ENCODE results near the gene ACTR2. TPM values are rescaled to one million over a fixed set of nuclear protein-coding genes. Genes with fewer than 3 reads are reported as not detected.
"Not testable (repeated sequence)": the region's sequence is repeated elsewhere in the genome, so short reads cannot be mapped to it uniquely, and the experiment has no call there.

ACTR2 gene
- total RNA-seq (2022), result 248 and 259 TPM in 2 replicates
- Bru-seq, nascent RNA, result percentile 94 among the genes with signal in this experiment
- percentile 97 among the genes with signal in this experiment for BruChase-seq, experiment 1, labeled RNA remaining after a 2-hour chase
- percentile 99 among the genes with signal in this experiment for BruChase-seq, experiment 2, labeled RNA remaining after a 6-hour chase
- long read RNA-seq, transcript ACTR2-201 (9 exons, 3,861 nt), result major isoform, 31 of 73 reads
- long read RNA-seq, partial matches to known transcripts, result 4 of 73 reads
- long read RNA-seq, other reads (novel, unspliced or antisense), result 38 of 73 reads

DNA sequence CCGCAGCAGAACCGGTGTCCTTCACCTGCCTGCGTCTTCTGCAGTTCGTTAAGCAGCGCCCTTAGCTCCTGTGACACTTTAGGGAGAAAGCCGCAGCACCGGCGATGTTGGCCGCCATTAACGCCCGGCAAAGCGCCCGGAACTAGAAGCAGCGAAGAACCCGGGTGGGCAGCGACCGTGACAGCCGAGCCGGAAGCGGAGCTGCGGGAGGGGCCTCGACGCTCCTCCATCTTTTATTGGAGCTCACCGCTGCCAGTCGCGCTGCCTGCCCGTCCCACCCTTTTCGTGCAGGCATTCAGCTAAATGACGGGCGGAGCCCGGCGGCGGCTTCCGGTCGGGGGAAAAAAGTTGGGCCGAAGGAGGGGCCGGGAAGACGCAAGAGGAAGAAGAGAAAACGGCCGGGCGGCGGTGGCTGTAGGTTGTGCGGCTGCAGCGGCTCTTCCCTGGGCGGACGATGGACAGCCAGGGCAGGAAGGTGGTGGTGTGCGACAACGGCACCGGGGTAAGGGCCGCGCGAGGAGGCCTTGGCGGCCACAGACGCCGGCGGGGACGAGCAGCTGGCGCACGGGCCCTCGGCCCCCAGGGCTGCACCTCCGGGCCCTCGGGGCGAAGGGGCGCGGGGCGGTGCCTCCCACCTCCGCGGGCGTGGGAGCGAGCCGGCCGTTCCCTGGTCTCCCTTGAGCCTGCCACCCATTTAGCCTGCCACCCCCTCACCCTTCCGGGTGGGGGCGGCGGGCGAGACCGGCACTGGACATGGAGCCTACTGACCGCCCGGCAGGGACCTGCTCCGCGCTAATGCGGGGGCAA lies at the start of gene ACTR2:
Gene ACTR2, plus strand, starts transcription at position 376 of the 807 bp plus-strand sequence. Its CDS starts 79 bp downstream, at position 455.
- Mint-ChIP-seq H3K27ac (ENCODE audit: unreplicated experiment) (peak within 1 kb of the TSS; percentile 86), H3K9me3 (ENCODE audit: unreplicated experiment) (no peaks in the 10 kb centered on the region), H3K4me3 (ENCODE audit: unreplicated experiment) (peak within 1 kb of the TSS; percentile 77), H3K36me3 (ENCODE audit: insufficient read depth, unreplicated experiment) (peaks cover 37% of the 10 kb centered on the region), H3K27me3 (ENCODE audit: insufficient read depth, unreplicated experiment) (no peaks in the 10 kb centered on the region), H3K4me1 (ENCODE audit: low read depth, unreplicated experiment) (peaks cover 22% of the 10 kb centered on the region)
- intact Hi-C loops (cut with micrococcal nuclease; ENCODE audit: unreplicated experiment), result loop anchor here (2.0 to 10.0 kb wide), 2 partner anchors 97 to 573 kb away; partner anchors contain the start of genes RAB1A and SERTAD2
- no peaks in the 10 kb centered on the region for H3K9me3 ChIP-seq
- ChIA-PET CTCF (interaction anchor here (0.6 to 1.4 kb wide), 17 partner anchors 27 to 1206 kb away, joined by 3 to 8 read pairs (median 5); partner anchors contain the start of gene RAB1A), POLR2A (interaction anchor here (0.5 to 1.3 kb wide), 43 partner anchors 8 to 1366 kb away, joined by 3 to 83 read pairs (median 7); partner anchors contain the start of genes CEP68, RAB1A and SPRED2)
- no peaks in the 10 kb centered on the region for H3K27me3 ChIP-seq (replicated peaks; ENCODE audit: control insufficient read depth, insufficient read depth, low read length)
- no peaks in the 10 kb centered on the region for H3K36me3 ChIP-seq (ENCODE audit: control insufficient read depth, insufficient read depth, low read length)
- H3K4me3 ChIP-seq (ENCODE audit: low read depth, low read length), result peak within 1 kb of the TSS; percentile 84
- TSS peak; percentile 53 for BruUV-seq (replicated peaks)
- TF ChIP-seq, protein P1, sequence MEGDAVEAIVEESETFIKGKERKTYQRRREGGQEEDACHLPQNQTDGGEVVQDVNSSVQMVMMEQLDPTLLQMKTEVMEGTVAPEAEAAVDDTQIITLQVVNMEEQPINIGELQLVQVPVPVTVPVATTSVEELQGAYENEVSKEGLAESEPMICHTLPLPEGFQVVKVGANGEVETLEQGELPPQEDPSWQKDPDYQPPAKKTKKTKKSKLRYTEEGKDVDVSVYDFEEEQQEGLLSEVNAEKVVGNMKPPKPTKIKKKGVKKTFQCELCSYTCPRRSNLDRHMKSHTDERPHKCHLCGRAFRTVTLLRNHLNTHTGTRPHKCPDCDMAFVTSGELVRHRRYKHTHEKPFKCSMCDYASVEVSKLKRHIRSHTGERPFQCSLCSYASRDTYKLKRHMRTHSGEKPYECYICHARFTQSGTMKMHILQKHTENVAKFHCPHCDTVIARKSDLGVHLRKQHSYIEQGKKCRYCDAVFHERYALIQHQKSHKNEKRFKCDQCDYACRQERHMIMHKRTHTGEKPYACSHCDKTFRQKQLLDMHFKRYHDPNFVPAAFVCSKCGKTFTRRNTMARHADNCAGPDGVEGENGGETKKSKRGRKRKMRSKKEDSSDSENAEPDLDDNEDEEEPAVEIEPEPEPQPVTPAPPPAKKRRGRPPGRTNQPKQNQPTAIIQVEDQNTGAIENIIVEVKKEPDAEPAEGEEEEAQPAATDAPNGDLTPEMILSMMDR (IDR thresholded peaks at IDR 0.05; ENCODE audit: insufficient read depth in 1 of 2, low read depth in 1 of 2, low read length in 1 of 2, severe bottlenecking in 1 of 2, unreplicated experiment in 1 of 2), result no peak
- peaks cover 15% of the 10 kb centered on the region for H3K4me1 ChIP-seq
- DNase-seq, result peak; percentile 98

DNA sequence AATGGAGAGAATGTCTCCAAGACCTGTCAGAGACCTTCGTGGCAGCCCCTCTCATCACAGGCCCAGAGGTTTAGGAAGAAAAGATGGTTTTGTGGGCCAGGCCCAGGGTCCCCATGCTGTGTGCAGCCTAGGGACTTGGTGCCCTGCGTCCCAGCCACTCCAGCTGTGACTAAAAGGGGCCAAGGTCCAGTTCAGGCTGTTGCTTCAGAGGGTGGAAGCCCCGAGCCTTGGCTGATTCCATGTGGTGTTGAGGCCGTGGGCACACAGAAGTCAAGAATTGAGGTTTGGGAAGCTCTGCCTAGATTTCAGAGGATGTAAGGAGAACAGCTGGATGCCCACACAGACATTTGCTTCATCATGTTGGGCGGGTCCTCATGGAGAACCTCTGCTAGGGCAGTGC lies 45.1 kb upstream of the ACTR2 start:
- CTCF ChIA-PET, result no interaction called here
- H3K4me1 Mint-ChIP-seq (ENCODE audit: low read depth, unreplicated experiment), result peaks cover 14% of the 10 kb centered on the region
- H3K4me1 ChIP-seq, result peaks cover 14% of the 10 kb centered on the region
- TF ChIP-seq, protein P1 (IDR thresholded peaks at IDR 0.05; ENCODE audit: insufficient read depth in 1 of 2, low read depth in 1 of 2, low read length in 1 of 2, severe bottlenecking in 1 of 2, unreplicated experiment in 1 of 2), result no peak
- intact Hi-C loops (cut with micrococcal nuclease; ENCODE audit: unreplicated experiment), result no loop called here
- no peak overlapping the region for H3K4me3 ChIP-seq (ENCODE audit: low read depth, low read length)
- H3K4me3 Mint-ChIP-seq (ENCODE audit: unreplicated experiment), result no peak overlapping the region
- POLR2A ChIA-PET, result no interaction called here
- no peak overlapping the region for H3K27ac Mint-ChIP-seq (ENCODE audit: unreplicated experiment)
- no peaks in the 10 kb centered on the region for H3K36me3 Mint-ChIP-seq (ENCODE audit: insufficient read depth, unreplicated experiment)
- H3K27me3 ChIP-seq (replicated peaks; ENCODE audit: control insufficient read depth, insufficient read depth, low read length), result no peaks in the 10 kb centered on the region; the same call in 1 of the 2 replicates
- no peaks in the 10 kb centered on the region for H3K36me3 ChIP-seq (ENCODE audit: control insufficient read depth, insufficient read depth, low read length)
- BruUV-seq (replicated peaks), result no TSS peak
- no peaks in the 10 kb centered on the region for H3K27me3 Mint-ChIP-seq (ENCODE audit: insufficient read depth, unreplicated experiment)
- DNase-seq, result no peak
- no peaks in the 10 kb centered on the region for H3K9me3 Mint-ChIP-seq (ENCODE audit: unreplicated experiment)
- H3K9me3 ChIP-seq, result no peaks in the 10 kb centered on the region

DNA sequence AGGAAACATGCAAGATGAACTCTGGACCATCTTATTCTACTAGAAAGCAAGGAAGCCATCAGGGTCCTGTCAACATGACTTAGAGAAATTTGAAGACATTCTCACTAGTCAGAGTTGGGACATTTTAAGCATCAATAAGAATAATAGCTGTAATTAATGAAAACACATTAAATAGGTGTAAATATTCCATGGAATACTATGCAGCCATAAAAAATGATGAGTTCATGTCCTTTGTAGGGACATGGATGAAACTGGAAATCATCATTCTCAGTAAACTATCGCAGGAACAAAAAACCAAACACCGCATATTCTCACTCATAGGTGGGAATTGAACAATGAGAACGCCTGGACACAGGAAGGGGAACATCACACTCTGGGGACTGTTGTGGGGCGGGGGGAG lies 44.2 kb upstream of the ACTR2 start:
- H3K9me3 Mint-ChIP-seq (ENCODE audit: unreplicated experiment); intact Hi-C loops (cut with micrococcal nuclease; ENCODE audit: unreplicated experiment); DNase-seq; H3K4me3 Mint-ChIP-seq (ENCODE audit: unreplicated experiment); H3K27me3 ChIP-seq (replicated peaks; ENCODE audit: control insufficient read depth, insufficient read depth, low read length); H3K27me3 Mint-ChIP-seq (ENCODE audit: insufficient read depth, unreplicated experiment); H3K36me3 ChIP-seq (ENCODE audit: control insufficient read depth, insufficient read depth, low read length); H3K36me3 Mint-ChIP-seq (ENCODE audit: insufficient read depth, unreplicated experiment); CTCF ChIA-PET; H3K27ac Mint-ChIP-seq (ENCODE audit: unreplicated experiment); POLR2A ChIA-PET; BruUV-seq (replicated peaks); H3K4me3 ChIP-seq (ENCODE audit: low read depth, low read length); H3K9me3 ChIP-seq: not testable (repeated sequence)
- H3K4me1 Mint-ChIP-seq (ENCODE audit: low read depth, unreplicated experiment), result peaks cover 14% of the 10 kb centered on the region
- H3K4me1 ChIP-seq, result peaks cover 14% of the 10 kb centered on the region
